Loucy (cell line): Measurements from ENCODE around the gene PHF21B.

Source experiments
- EZH2phosphoT487 ChIP-seq: fragments of 200-600 bp; IDR thresholded peaks from 2 replicates; pipeline ENCODE4 v1.6.1; 2018; ENCODE audit warnings: antibody characterized with exemption, mild to moderate bottlenecking, moderate library complexity, borderline replicate concordance
- TF ChIP-seq, protein P1 (sequence below): fragments of 200-600 bp; sonication (generic); conservative IDR thresholded peaks from 2 replicates; pipeline ENCODE4 v1.5.1; 2014; ENCODE audit warnings: mild to moderate bottlenecking, antibody characterized with exemption, low read length

DNA sequence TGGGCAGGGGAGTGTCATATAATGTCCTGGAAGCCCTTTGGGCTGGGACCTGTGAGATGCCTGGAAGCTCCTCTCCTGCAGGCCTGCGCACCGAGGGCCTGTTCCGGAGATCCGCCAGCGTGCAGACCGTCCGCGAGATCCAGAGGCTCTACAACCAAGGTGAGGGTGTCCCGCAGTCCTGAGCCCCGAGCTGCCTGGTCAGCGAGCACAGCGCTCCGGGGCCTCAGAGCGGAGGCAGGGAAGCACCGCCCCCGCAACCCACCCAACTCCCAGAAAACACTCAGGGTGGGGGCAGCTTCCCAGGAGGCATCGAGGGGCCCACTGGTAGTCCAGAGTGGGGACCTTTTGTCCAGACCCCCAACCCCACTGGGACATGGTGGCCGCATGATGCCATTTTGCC, 161.9 kb downstream of the PHF21B start:
- TF ChIP-seq, protein P1, sequence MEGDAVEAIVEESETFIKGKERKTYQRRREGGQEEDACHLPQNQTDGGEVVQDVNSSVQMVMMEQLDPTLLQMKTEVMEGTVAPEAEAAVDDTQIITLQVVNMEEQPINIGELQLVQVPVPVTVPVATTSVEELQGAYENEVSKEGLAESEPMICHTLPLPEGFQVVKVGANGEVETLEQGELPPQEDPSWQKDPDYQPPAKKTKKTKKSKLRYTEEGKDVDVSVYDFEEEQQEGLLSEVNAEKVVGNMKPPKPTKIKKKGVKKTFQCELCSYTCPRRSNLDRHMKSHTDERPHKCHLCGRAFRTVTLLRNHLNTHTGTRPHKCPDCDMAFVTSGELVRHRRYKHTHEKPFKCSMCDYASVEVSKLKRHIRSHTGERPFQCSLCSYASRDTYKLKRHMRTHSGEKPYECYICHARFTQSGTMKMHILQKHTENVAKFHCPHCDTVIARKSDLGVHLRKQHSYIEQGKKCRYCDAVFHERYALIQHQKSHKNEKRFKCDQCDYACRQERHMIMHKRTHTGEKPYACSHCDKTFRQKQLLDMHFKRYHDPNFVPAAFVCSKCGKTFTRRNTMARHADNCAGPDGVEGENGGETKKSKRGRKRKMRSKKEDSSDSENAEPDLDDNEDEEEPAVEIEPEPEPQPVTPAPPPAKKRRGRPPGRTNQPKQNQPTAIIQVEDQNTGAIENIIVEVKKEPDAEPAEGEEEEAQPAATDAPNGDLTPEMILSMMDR = no peak
- TF ChIP-seq EZH2phosphoT487 = no peak
